ENCODE measurements around the gene CXCR2.

CXCR2 gene

DNA sequence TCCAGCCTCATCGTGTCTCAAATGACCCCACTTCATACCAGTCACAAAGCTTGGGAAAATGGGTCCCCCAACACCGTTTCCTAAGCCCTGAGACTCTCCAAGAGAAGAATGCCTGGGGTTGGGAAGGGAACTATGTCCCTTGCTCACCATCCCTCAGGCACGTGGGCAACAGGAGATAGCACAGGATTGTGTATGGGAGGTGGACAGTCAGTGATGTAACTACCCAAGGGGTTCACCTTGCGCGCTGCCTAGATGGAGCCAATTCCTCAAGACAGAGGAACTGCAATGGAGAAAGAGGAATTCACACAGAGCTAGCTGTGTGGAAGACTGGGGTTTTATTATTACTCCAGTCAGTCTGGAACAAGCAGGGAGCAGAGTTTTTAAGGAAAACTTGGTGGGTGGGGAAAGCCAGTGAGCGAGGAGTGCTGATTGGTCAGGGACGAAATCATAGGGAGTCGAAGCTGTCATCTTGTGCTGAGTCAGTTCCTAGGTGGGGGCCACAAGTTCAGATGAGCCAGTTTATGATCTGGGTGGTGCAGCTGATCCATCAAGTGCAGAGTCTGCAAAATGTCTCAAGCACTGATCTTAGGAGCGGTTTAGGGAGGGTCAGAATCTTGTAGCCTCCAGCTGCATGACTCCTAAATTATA lies 54.8 kb downstream of the CXCR2 start:
- TF ChIP-seq EGR1 (IDR thresholded peaks at IDR 0.05) (no peak), NFIC (IDR thresholded peaks at IDR 0.05) (no peak), TEAD4 (IDR thresholded peaks at IDR 0.05) (no peak), YY1 (IDR thresholded peaks at IDR 0.05; ENCODE audit: low read depth) (no peak), TCF12 (IDR thresholded peaks at IDR 0.05; ENCODE audit: low read depth) (no peak), TAF1 (IDR thresholded peaks at IDR 0.05; ENCODE audit: low read depth) (no peak), CEBPB (IDR thresholded peaks at IDR 0.05) (no peak), USF1 (IDR thresholded peaks at IDR 0.05) (no peak)

DNA sequence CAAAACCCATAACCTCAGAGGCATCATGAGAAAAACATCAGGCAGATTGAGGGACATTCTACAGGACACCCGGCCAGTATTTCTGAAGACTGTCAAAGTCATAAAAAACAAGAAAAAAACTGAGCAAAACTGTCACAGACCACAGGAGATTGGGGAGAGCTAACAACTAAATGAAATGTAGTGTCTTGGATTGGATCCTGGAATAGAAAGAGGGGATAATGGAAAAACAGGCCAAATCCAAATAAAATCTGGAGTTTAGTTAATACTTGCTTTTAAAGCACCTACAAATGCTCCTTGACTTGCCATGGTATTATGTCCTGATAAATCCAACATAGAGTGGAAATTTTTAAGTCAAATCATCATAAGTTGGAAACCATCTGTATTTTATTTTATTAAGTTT lies 58.5 kb downstream of the CXCR2 start:
- TF ChIP-seq CEBPB (IDR thresholded peaks at IDR 0.05) (no peak), NFIC (IDR thresholded peaks at IDR 0.05) (no peak), CREB1 (IDR thresholded peaks at IDR 0.05; ENCODE audit: low read depth) (no peak), TCF12 (IDR thresholded peaks at IDR 0.05; ENCODE audit: low read depth) (no peak), ZBTB7A (IDR thresholded peaks at IDR 0.05; ENCODE audit: low read depth) (no peak), RAD21 (IDR thresholded peaks at IDR 0.05; ENCODE audit: low read depth) (no peak), YY1 (IDR thresholded peaks at IDR 0.05; ENCODE audit: low read depth) (no peak), TEAD4 (IDR thresholded peaks at IDR 0.05) (no peak), EGR1 (IDR thresholded peaks at IDR 0.05) (no peak), FOXM1 (IDR thresholded peaks at IDR 0.05; ENCODE audit: borderline replicate concordance, low read depth) (no peak), REST (IDR thresholded peaks at IDR 0.05; ENCODE audit: low read depth) (no peak), USF1 (IDR thresholded peaks at IDR 0.05) (no peak)
- TF ChIP-seq, protein P1, sequence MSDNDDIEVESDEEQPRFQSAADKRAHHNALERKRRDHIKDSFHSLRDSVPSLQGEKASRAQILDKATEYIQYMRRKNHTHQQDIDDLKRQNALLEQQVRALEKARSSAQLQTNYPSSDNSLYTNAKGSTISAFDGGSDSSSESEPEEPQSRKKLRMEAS (IDR thresholded peaks at IDR 0.05): no peak

DNA sequence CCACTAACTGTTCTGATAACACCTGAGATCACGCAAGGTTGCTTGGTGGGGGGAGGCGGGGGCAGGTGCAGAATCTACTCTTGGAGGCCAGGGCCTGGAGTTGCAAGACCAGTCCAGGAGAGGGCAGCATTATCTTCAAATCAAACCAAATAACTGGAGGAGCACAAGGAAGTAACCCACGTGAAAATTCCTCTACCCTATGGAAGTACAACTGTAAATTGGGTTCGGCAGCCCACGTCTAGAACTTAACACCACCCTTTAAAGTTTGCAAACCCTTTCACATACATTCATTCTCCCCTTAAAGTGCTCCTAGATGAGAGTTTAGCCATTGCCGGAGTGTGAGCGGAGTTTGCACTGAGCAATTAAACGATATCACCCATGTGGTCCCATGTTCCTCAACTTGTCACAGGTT lies 60.5 kb downstream of the CXCR2 start:
- peak; percentile 82 for TF ChIP-seq RAD21 (IDR thresholded peaks at IDR 0.05; ENCODE audit: low read depth)
- no peak for TF ChIP-seq USF1 (IDR thresholded peaks at IDR 0.05)
- TF ChIP-seq, protein P1 (IDR thresholded peaks at IDR 0.05): peak; percentile 54; the same call in 1 of the 2 replicates
